Measurements from ENCODE around the gene APBA1.

The APBA1 gene

DNA sequence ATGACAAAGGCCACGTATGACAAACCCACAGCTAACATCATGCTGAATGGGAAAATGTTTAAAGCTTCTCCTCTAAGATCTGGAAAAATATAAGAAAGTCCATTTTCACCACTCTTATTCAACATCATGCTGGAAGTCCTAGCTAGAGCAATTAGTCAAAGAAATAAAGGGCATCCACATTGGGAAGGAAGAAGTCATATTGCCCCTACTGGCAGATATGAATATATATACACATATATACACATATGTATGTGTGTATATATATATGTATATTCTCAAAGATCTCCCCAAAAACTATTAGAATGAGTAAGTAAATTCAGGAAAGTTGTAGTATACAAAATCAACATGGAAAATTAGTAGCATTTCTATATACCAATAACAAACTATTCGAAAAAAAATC lies 17.1 kb downstream of the APBA1 start:
- no peak for DNase-seq

DNA sequence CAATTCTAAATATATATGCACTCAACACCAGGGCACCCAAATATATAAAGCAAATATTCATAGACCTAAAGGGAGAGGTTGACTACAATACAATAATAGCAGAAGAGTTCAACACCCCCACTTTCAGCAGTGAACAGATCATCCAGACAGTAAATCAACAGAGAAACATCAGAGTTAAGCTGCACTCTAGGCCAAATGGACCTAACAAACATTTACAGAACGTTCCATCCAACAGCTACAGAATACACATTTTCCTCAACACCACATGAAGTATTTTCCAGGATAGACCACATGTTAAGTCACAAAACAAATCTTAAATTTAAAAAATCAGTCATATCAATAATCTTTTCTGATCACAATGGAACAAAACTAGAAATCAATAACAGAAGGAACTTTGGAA lies 18.9 kb downstream of the APBA1 start:
- no peak for DNase-seq

DNA sequence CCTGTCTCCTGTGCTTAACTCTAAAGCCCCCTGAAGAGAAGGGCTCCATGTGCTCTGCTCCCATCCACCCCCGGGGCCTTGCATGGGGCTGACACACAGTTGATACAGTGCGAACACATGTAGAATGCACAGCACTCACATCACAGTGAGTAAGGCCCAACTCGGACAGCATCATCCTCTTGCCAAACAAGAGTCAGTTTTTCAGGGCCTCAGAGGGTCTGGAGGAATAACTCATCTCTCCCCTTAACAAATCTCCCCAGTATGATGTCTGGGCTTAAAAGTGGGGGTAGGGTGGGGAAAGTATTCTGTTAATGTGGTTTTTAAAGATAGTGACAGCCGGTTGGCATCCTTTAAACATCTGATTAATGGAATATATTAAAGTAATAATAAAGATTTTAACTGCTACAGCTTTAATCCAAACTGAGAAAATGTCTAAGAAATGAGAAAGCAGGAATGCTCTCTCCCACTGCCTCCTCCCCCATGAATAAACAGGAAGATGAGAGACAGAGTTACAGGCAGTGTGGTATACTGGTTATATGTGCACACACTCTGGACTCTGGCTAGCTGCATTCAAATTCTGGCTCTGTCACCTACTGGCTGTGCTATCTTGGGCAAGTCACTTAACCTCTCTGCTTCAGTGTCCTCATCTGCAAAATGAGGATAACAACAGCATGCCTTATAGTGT lies 22.5 kb downstream of the APBA1 start:
- DNase-seq = no peak

DNA sequence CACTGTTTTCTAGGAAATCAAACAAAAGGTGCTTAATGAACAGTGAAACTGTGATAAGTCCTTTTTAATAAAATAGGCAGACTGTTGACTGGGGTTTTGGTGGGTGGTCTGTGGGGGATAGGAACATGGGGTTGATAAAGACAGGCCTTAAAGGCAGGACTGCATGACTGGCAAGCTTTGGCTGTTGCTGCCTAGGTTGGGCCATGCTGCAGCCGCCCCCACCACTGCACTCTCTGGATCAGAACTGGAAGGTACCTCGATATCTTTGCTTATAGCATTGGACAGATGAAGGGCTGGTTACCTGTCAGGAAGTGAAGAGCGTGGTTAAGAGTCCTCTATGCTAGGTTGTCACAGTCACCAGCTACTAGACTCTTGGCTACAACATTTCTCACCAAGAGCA lies 24.4 kb downstream of the APBA1 start:
- no peak for DNase-seq

DNA sequence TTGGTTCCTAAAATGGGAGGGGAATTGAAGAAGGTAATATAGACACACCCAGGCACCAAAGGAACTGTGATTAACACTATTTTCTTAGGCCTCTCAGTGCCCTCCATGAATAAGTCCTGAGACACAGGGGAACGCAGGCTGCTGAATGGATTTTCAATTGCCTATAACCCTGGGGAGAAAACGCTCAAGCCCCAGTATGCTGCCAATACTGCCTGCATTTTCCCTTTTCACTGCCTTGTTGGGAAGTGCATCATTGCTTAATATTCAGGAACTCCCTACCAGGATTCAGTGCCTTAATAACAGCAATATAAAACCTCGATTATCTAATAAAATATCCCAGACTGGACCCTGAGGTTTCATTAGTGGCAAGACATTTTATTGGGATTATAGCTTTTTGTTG lies 25.4 kb downstream of the APBA1 start:
- DNase-seq = no peak

- DNase-seq = no peak
These were observed 26.7 kb downstream of the APBA1 start for GRCh38 chr9:69645488-69645887.

GRCh38 chr9:69643098-69643497 lies 29.1 kb downstream of the APBA1 start:
- no peak for DNase-seq

GRCh38 chr9:69637817-69638200 lies 34.4 kb downstream of the APBA1 start:
- no peak for DNase-seq

DNA sequence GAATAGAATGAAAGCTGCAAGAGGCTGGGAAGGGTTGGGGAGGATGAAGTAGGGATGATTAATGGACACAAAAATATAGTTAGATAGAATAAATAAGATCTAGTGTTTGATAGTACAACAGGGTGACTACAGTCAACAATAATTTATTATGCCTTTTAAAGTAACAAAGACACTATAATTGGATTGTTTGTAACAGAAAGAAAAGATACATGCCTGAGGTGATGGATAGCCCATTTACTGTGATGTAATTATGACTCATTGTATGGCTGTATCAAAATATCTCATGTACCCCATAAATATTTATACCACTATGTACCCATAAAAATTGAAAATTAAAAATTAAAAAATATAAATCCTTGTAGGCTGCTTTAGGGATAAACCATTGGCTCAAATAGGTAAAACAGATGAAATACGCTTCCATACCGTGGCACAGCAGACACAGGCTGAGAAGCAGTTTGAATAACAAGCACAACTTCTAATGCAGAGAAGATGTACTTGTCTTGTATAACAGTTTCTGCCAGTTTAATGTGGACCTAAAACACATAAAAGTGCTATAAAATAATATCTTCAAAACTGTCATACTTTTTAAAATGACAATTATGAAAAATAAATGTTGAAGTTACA lies 34.9 kb downstream of the APBA1 start:
- no peak for DNase-seq

DNA sequence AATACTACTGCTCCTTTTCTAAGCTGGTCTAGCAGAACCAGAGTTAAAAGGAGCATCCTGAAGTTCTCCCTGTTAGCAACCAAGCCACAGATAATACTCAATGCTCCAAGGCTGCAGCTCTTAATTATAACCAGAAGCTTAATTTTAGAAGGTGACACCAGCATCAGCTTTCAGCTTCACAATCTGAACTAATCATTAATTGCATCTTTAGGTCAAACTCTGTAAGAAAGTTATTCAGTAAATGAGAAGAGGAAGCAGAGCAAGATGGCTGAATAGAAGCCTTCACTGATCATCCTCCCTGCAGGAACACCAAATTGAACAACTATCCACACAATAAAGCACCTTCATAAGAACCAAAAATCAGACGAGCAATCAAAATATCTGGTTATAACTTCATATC lies 38.5 kb downstream of the APBA1 start:
- no peak for DNase-seq

GRCh38 chr9:69632768-69633167 lies 39.4 kb downstream of the APBA1 start:
- no peak for DNase-seq

- no peak for DNase-seq
These were observed 44.9 kb downstream of the APBA1 start for GRCh38 chr9:69627281-69627680.

- no peak for DNase-seq
These were observed 48.9 kb downstream of the APBA1 start for GRCh38 chr9:69623276-69623675.

DNA sequence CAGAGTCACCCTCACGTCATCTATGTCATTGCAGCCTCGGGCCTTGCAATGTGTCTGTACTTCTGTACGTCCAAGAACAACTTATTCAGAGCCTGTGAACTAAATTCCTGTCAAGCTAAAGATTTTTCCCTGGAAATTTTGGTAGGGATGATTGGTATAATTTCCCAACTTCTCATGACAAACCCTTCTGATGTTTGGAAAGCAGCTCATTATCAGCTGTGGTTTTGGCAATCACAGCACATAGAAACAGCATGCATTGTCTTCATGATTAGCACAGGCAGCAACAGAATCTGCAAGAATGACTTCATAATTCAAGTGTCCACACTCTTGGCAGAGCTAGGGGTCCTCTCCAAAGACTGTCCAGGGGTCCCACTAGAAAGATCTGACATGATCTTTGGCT lies 49.5 kb downstream of the APBA1 start:
- DNase-seq = no peak

DNA sequence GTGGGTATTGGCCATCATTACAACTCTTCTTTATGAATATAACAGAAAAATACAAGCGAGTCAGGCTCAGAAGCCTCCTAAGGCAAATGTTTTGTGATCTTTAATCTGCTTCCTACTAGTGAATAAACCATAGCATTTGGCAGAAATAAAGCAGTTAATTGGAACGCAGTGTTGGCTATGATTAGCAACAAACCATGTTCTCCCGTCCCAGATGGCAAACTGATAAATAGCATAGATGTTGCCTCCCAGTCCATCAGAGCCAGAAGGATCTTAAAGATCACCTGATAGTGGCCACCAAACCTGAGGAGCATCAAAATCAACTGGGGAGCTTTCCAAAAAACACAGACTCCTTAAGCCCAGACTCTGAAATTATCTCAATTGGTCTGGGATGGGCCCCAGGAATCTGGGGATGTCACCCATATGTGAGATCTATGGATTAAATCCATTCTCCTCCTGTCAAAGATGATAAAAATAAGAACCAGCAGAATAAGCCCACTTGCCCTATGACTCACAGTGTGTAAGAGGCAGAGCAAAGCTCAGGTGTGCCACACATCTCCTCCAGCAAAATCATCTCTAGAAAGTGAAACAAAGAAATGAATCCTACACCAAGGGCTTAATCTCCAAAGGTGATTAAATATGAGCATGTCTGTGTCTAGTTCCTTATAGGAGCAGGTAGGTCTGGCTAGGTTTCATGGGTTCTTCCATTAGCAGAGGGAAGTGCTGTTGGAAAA lies 50.3 kb downstream of the APBA1 start:
- no peak for DNase-seq

GRCh38 chr9:69620731-69621130 lies 51.4 kb downstream of the APBA1 start:
- DNase-seq = no peak

GRCh38 chr9:69619233-69619632 lies 52.9 kb downstream of the APBA1 start:
- no peak for DNase-seq

GRCh38 chr9:69617006-69617405 lies 55.2 kb downstream of the APBA1 start:
- DNase-seq = no peak

DNA sequence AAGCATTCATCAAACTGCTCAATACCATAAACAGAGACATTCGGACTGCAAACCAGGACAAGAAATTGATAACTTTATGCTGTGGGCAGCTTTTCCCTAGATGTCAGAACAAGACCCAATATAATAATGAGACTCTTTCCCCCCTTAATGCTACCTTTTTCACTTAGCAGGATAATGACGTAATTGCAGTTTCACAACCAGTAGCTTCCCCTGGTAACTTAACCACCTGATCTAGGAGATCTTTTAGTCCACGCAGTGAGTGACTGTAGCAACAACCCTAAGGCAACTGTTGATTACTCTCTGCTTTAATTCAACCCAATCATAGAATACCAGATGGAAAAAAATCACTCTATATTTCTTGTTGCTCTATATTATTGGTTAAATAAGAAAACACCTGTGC lies 56.3 kb downstream of the APBA1 start:
- DNase-seq = no peak

DNA sequence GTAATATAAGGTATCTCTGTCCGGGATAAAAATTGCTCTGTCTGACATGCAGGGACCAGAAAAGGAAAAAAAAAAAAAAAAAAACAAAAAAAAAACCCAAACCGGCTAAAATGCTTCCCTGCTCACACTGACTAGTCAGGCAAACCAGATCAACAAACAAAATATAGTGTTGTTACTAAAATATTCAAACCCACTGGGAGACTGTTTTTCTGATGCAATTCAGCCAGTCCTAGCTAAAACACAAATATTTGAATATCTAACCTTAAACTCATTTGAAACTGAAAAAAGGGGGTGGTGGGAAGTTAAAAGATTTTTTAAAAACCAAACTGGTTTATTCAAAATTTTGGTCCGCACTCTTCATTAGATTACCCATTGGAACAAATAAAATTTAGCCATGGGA lies 61.0 kb downstream of the APBA1 start:
- no peak for DNase-seq

DNA sequence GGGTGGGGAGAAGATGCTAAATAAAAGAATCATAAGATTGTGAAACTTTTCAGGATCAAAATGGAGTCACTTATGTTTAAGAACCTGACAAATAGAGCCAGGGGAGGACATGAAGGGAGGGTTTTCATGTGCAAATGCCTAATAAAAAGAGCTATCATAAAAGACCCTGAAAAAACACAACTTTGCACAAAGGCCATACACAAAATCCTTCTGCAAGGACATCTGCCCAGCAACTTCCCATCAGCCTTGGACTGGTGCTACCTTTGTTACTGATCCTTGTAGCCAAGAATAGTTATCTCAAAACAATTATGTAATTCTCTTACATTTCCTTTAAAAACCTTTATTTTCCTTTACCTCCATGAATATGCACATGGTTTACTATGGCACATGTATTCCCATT lies 63.0 kb downstream of the APBA1 start:
- DNase-seq = no peak

DNA sequence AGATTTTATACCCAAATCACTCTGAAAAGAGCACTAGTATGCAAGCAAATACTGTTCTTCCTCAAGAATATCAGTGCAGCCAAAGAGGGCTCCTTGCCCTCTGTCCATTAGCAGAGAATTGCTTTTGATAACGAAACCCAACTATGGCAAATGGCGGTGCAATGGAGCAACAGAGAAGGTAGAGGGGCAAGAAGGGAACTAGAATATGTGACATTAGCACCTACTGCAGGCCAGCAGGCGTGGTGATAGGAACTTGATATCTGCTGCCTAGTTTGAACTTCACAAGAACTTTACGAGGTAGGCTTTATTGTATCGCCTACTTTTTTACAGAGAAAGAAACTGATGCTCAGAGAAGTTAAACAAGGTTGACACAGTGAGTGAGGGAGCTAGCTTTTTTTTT lies 66.1 kb downstream of the APBA1 start:
- no peak for DNase-seq

- no peak for DNase-seq
These were observed 66.8 kb downstream of the APBA1 start for GRCh38 chr9:69605406-69605805.

- DNase-seq = no peak
These were observed 67.5 kb downstream of the APBA1 start for GRCh38 chr9:69604568-69605219.
